ENCODE results near the gene TENM3.

The TENM3 gene

GRCh38 chr4:182593402-182593801 is 350.2 kb downstream of the TENM3 start:
- TF ChIP-seq, protein P1, sequence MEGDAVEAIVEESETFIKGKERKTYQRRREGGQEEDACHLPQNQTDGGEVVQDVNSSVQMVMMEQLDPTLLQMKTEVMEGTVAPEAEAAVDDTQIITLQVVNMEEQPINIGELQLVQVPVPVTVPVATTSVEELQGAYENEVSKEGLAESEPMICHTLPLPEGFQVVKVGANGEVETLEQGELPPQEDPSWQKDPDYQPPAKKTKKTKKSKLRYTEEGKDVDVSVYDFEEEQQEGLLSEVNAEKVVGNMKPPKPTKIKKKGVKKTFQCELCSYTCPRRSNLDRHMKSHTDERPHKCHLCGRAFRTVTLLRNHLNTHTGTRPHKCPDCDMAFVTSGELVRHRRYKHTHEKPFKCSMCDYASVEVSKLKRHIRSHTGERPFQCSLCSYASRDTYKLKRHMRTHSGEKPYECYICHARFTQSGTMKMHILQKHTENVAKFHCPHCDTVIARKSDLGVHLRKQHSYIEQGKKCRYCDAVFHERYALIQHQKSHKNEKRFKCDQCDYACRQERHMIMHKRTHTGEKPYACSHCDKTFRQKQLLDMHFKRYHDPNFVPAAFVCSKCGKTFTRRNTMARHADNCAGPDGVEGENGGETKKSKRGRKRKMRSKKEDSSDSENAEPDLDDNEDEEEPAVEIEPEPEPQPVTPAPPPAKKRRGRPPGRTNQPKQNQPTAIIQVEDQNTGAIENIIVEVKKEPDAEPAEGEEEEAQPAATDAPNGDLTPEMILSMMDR (conservative IDR thresholded peaks at IDR 0.05; ENCODE audit: low read depth, low read length) = no peak
- H3K4me3 ChIP-seq (ENCODE audit: low read depth, low read length) = no peak overlapping the region
- no peak for DNase-seq (ENCODE audit: low read depth)

GRCh38 chr4:182593864-182594263 is 350.7 kb downstream of the TENM3 start:
- DNase-seq (ENCODE audit: low read depth) = peak; percentile 78
- no peak overlapping the region for H3K4me3 ChIP-seq (ENCODE audit: low read depth, low read length)
- TF ChIP-seq, protein P1 (conservative IDR thresholded peaks at IDR 0.05; ENCODE audit: low read depth, low read length) = no peak

- no peak for DNase-seq (ENCODE audit: low read depth)
- TF ChIP-seq, protein P1 (conservative IDR thresholded peaks at IDR 0.05; ENCODE audit: low read depth, low read length) = no peak
- H3K4me3 ChIP-seq (ENCODE audit: low read depth, low read length) = no peak overlapping the region
These were observed 356.9 kb downstream of the TENM3 start for GRCh38 chr4:182600093-182600492.

GRCh38 chr4:182600856-182601255 is 357.7 kb downstream of the TENM3 start:
- no peak overlapping the region for H3K4me3 ChIP-seq (ENCODE audit: low read depth, low read length)
- DNase-seq (ENCODE audit: low read depth) = no peak
- TF ChIP-seq, protein P1 (conservative IDR thresholded peaks at IDR 0.05; ENCODE audit: low read depth, low read length) = no peak

DNA sequence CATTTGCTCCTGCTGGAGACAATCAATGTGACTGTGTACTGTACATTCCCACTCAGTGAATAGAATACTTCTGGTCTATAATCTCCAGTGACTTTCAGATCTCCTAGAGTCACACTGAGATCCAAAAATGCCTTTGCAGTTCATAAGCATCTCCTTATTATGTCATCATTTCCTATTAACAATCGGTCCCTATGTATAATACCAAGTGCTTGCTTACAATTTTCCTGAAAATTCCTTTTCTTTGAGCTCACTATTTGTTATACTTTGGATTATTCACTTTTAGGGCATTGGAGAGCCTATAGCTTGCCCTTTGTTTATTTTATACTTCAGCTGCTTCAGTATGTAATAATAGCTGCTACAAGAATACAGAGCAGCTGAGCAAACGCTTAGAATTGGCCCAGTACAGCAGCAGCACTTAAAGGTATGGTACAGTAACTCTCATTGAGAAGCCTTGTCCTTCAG is 361.0 kb downstream of the TENM3 start:
- DNase-seq (ENCODE audit: low read depth) = peak; percentile 43
- H3K4me3 ChIP-seq (ENCODE audit: low read depth, low read length) = no peak overlapping the region
- TF ChIP-seq, protein P1 (conservative IDR thresholded peaks at IDR 0.05; ENCODE audit: low read depth, low read length) = no peak

DNA sequence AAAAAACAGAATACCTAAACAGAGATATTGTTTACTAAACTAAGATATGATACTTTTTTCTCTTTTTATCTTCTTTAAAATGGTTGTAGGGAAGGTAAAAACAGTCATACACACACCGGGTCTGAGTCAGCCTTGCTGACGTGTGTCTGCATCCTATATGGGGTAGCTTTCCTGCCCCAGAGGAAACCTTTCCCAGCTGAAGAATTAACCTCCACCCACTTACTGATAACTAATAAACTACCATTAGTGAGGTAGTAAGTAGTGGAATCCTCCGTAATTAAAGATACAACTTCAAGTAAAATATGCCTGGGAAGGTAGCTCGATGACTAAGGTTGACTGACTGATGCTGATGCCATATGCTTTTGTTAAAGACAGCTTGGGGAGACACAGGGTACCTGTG is 361.8 kb downstream of the TENM3 start:
- TF ChIP-seq, protein P1 (conservative IDR thresholded peaks at IDR 0.05; ENCODE audit: low read depth, low read length) = no peak
- H3K4me3 ChIP-seq (ENCODE audit: low read depth, low read length) = no peak overlapping the region
- DNase-seq (ENCODE audit: low read depth) = peak; percentile 60

GRCh38 chr4:182608525-182608924 is 365.3 kb downstream of the TENM3 start:
- TF ChIP-seq, protein P1 (conservative IDR thresholded peaks at IDR 0.05; ENCODE audit: low read depth, low read length) = no peak
- no peak for DNase-seq (ENCODE audit: low read depth)
- no peak overlapping the region for H3K4me3 ChIP-seq (ENCODE audit: low read depth, low read length)

All from choroid plexus epithelial cell (primary cell).